AG08395 (cell line): ENCODE results near the gene SLC27A3.
A peak's percentile ranks its signal among the peaks of the same experiment; 100 is the strongest.
"Not testable (repeated sequence)": the region's sequence is repeated elsewhere in the genome, so short reads cannot be mapped to it uniquely, and the experiment has no call there.

ENCODE experiments used
- DNase-seq: peaks from one replicate; pipeline ENCODE4 v3.0.0; 2012; ENCODE audit warnings: mixed read lengths, low spot score

SLC27A3 gene

DNA sequence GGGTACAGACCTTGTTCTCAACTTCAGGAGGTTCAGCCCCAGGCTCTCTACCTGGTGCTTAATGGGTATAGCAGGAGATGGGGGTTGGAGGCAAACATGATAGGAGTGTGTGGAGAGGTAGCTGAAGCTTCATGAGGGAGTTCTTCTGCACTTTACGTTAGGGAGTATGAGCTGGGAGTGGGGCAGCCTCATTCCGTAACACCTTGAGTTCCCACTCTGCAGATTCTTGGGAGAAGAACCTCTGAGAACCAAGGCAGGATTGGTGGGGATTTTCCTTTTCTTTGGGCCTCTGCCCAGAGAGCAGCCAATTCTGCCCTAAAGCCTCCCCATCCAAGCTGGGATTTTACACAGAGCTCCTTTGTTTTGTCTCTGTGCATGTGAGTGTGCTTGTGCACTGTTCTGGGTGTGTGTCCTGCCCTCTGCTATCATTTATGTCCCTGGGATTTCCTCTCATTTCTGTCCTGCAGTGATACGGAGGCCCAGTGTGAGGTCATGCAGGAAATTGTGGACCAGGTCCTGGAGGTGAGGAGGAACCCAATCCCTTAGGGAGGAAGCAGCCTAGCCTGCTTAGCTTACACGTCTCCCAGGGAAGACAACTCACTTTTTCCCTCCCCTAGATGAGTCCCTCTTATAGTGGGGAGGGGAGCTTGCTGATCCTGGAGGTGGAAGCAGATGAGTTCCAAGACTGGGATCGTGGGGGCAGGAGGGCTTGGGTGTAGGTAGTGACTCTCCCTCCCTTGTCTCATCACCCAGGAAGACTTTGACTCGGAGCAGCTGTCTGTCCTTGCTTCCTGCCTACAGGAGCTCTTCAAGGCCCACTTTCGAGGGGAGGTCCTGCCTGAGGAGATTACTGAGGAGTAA is 11.6 kb upstream of the SLC27A3 start:
- DNase-seq, result no peak

DNA sequence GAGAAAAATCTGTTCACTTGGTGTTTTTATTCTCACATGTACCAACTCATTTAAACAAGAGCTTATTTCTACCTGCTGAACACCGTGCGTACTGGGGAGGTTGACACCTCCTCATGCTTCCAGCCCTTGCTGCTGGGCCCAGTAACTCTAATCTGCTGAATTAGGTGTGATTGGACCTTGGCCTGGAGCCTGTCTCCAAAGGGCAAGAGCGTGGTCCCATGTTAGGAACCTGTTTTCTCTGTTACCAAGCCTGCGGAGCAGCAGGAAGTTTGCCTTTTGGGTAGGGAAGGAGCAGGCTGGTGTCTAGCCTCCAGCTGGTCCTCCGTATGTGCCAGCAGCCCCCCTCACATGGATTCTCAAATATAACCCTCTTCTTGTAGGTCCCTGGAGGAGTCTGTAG is 10.9 kb upstream of the SLC27A3 start:
- no peak for DNase-seq

DNA sequence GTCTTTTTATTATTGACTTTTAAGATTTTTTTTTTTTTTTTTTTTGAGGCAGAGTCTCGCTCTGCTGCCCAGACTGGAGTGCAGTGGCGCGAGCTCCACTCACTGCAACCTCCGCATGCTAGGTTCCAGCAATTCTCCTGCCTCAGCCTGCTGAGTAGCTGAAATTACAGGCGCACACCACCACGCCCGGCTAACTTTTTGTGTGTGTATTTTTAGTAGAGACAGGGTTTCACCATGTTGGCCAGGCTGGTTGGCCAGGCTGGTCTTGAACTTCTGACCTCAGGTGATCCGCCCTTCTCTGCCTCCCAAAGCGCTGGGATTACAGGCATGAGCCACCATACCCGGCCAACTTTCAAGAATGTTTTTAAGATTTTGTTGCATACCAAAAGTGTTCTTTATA is 8.5 kb upstream of the SLC27A3 start:
- not testable (repeated sequence) for DNase-seq

DNA sequence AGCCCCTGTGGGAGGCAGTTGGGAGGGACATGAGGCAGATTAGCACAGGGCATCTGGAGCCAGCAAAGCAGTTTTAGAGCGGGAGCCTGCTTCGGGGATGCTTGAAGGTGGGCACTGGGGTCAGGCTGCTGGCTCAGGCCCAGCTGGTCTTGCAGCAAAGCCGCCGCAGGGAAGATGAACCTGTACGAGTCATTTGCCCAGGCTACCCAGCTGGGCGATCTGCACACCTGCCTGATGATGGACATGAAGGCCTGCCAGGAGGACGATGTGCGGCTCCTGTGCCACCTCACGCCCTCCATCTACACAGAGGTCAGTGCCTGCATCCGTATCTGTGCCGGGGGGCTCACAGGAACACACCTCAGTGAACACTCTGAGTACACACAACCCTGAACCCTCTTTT is 7.7 kb upstream of the SLC27A3 start:
- no peak for DNase-seq

DNA sequence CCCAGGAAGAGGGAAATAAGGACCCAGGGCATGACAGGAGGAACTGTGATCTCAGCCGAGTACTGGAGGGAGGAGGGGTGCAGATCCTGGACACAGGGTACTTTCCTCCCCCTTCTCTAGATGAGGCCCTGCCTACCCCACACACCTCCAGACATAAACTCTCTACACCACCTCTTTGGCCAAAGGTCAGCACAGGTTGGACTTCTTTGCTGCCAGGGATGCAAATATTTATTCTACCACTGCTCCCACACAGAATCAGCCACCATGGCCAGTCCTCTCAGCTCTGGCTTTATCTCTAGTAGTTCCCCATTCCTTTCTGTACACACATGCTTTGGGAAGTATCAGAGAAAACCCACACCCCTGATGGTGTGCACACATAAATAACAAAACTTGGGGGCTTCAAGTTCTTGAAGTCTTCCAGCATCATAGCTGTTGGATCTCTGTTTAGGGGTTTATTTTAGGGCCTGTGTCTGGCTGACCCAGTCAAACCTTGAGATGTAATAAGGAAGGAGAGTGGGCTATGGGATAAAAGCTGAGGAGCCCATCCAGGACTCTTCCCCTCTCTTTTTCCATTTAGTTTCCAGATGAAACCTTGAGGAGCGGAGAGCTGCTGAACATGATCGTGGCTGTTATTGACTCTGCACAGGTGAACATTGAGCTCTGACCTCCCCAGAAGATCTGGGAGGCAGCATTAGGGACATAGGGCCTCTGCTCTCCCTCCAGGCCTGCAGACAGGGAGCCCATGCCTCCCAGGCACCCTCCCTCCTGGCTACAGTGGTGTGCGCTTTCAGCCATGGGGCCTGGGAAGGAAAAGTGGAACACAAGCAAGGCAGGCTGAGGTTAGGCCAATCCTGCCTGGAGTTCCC is 6.7 kb upstream of the SLC27A3 start:
- no peak for DNase-seq

DNA sequence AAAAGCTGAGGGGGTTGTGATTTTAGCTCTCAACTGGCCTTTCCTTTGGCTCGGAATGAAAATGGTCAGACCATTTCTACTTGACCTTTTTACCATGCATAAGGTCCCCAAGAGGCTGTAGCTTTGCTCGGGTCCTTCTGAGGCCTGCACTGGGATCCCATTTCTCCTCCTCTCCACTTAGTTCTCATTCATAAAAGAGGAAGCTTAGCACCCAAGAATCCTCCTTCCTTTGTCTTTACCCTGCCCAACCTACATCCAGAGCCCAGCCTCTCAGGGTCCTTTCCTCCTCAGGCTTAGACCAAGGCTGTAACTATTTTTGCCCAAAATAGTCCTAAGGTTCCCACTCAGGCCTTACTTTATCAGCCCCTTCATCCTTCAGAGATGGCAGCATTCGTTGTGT is 6.0 kb upstream of the SLC27A3 start:
- DNase-seq, result no peak

DNA sequence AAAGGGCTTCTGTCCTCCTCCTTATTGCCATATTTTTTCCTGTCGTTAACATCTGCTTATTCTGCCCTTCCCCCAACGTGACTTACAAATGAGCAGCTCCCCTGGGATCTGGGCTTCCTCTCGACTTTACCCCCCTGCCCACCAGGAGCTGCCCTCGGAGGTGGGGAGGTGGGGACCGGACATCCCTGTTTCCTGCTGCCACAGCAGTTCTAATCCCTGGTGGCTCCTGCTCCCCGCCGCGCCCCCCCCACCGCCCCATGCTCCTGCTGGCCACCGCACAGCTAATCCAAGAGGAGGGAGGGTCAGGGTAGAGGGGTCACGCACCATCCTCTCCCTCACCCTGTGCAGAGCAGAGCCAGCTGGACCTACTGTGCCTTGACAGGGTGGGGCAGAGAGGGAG is 4.4 kb upstream of the SLC27A3 start:
- DNase-seq, result no peak

DNA sequence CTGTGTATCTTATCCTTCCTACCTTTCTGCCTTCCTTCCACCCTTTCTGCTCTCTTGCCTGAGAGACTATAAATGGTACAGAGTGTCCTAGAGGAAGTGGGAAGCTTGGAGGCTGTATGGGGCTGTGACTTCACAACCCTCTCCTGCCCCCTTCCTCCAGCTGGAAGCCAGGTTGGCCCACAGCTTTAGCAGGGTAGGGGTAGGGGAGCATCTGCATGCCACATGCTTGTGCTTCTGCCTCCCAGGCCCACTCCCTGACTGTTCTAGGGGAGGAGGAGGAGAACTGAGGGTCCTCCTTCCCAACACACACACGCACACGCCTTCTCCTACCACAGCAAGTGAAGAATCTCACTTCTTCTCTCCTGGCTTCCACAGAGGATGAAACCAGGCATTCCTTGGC is 3.9 kb upstream of the SLC27A3 start:
- DNase-seq, result no peak

DNA sequence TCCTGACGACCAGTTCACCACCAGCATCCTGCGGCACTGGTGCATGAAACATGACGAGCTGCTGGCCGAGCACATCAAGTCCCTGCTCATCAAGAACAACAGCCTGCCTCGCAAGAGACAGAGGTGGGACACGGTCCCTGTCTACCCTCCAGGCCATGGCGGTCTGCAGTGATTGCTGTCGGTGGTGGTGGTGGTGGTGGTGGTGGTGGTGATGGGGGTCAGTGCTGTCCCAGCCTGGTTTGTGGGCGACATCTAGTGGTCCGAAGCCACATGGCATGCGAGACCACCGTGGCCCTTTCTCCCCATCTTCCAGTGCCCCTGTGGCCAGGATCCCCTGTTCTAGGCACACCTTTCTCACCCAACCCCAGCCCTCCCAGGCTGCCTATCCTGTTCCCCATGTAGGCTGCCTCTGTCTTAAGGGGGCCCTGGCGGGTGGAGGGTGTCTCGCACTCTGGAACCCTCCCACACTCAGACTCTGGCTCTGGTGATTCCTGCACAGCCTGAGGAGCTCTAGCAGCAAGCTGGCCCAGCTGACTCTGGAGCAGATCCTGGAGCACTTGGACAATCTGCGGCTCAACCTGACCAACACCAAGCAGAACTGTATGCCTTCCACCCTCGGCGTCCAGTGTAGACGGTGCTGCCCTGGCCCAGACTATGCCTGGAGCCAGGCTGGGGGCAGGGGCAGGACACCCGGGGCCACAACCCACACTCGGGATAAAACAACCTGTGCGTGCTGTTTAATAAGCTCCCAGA is 3.2 kb upstream of the SLC27A3 start:
- no peak for DNase-seq

DNA sequence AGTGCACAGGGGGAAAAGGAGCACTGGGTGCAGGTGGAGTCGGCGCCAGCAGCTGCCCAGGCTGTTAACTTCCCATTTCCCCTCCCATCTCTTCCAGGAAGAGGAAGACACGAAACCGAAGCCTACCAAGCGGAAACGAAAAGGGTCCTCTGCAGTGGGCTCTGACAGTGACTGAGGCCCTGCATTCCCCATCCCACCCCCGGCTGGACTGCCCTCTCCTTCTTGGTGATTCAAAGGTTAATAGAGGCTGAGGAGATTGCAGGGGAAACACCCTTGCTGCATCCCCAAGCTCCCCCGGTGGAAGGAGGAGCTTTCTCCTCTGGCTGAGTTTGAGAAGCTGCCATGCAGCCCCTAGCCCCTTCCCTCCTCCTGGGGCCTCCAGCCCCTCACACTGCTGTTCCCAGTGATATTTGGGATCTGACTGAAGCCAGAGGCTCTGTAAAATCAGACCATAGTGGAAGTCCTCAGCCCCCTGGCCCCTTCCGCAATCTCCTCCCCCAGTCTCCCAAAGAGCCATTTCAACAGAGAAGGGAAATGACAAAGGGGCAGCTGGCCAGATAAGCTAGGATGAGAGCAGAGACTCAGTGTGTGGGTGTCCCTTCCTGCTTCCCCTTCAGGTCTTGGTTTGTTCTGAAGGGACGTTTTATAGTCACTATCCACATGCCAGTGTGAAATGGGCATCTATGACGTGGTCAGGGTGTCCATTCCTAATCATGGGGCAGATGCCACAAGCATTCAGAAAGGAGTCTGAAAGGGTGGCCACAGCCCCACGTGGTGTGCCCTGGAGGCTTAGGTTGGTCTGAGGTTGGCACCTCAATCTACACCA is 1.9 kb upstream of the SLC27A3 start:
- DNase-seq, result no peak

DNA sequence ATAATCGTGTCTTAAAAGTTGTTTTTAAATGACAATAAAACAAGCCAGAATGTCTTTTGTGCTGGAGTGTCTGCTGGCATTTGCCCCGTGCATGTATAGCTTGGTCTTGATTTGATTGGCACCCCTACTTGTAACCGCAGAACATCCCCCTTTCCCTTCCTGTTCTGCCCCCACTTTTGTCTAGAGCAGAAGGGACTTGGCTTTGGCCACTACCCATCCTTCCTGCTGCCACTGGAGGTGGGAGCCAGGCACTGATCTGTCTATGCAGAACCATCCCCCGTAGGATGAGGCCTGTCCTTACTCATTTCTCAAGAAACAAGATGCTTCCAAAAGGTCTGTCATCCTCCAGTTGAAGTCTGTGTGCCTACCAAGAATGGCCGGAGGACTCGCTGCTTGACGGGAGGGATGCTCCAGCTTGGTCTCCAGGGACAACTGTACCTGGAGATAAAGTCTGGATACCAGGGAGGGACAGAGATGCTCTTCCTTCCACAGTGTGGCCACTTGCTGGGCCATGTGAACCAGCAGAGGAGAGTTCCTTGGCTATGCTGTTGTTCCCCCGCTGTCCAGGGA is 1.1 kb upstream of the SLC27A3 start:
- DNase-seq, result no peak

DNA sequence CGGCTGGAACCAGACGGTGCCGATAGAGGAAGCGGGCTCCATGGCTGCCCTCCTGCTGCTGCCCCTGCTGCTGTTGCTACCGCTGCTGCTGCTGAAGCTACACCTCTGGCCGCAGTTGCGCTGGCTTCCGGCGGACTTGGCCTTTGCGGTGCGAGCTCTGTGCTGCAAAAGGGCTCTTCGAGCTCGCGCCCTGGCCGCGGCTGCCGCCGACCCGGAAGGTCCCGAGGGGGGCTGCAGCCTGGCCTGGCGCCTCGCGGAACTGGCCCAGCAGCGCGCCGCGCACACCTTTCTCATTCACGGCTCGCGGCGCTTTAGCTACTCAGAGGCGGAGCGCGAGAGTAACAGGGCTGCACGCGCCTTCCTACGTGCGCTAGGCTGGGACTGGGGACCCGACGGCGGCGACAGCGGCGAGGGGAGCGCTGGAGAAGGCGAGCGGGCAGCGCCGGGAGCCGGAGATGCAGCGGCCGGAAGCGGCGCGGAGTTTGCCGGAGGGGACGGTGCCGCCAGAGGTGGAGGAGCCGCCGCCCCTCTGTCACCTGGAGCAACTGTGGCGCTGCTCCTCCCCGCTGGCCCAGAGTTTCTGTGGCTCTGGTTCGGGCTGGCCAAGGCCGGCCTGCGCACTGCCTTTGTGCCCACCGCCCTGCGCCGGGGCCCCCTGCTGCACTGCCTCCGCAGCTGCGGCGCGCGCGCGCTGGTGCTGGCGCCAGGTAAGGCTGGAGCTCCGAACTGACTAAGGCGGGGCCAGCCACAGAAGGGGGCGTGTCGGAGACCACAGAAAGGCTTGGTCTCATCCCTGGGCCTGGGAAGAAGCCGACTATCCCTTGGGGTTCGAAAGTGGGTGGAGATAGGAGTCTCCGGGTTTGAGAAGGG is 486 bp downstream of the SLC27A3 start:
- peak; percentile 43 for DNase-seq

DNA sequence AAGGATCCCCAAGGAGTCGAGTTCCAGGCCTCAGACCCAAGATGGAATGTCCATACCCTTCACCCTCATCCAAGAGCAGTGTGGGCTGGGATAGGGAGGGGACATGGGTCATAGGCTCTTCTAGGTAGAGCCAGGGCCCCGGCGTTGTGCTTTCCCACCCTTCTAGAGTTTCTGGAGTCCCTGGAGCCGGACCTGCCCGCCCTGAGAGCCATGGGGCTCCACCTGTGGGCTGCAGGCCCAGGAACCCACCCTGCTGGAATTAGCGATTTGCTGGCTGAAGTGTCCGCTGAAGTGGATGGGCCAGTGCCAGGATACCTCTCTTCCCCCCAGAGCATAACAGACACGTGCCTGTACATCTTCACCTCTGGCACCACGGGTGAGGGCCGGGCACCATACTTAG is 1.1 kb downstream of the SLC27A3 start:
- no peak for DNase-seq

DNA sequence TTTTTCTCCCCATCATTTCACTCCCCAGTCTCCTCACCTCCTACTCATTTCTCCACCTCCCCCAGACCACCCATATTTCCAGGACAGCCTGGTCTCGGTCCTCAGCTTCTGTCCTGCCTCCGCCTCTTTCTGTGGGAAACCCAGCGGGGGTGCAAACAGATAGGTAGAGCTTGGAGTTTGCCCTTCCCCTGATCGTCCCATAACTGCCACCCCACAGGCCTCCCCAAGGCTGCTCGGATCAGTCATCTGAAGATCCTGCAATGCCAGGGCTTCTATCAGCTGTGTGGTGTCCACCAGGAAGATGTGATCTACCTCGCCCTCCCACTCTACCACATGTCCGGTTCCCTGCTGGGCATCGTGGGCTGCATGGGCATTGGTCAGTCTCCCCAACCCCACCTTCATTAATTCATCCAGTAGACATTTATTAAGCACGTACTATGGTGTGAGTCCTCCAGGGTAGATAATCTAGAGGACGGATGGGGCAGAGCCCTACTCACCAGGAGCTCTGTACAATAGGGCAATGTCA is 1.7 kb downstream of the SLC27A3 start:
- DNase-seq, result no peak

DNA sequence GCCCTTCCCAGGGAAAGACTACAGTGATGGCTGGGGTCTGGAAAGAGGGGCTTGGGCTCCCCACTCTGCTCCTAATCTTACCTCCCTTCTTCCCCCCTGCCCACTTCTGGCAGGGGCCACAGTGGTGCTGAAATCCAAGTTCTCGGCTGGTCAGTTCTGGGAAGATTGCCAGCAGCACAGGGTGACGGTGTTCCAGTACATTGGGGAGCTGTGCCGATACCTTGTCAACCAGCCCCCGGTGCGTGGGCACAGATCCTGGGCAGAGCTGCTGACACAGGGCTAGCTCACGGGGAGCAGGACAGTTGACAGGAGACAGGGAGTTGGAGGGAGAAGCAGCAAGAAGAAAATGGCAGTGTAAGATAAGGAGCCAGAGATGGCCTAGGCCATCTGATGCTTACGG is 2.4 kb downstream of the SLC27A3 start:
- no peak for DNase-seq

DNA sequence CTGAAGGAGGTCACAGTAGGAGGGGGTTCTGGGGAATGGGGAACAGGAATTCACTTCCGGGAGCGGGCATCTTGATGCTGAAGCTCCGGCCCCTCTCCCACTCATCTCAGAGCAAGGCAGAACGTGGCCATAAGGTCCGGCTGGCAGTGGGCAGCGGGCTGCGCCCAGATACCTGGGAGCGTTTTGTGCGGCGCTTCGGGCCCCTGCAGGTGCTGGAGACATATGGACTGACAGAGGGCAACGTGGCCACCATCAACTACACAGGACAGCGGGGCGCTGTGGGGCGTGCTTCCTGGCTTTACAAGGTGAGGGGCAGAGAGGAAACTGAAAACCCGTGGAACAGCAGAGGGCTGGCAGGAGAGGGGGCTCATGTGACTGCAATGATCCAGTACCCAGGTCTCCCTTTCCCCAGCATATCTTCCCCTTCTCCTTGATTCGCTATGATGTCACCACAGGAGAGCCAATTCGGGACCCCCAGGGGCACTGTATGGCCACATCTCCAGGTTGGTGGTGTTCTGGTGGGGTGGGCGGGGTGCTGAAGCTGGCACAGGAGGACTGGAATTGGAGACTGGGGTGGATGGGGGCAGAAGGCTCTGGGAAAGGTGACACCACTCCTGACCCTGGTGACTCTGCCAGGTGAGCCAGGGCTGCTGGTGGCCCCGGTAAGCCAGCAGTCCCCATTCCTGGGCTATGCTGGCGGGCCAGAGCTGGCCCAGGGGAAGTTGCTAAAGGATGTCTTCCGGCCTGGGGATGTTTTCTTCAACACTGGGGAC is 3.0 kb downstream of the SLC27A3 start:
- DNase-seq, result no peak

DNA sequence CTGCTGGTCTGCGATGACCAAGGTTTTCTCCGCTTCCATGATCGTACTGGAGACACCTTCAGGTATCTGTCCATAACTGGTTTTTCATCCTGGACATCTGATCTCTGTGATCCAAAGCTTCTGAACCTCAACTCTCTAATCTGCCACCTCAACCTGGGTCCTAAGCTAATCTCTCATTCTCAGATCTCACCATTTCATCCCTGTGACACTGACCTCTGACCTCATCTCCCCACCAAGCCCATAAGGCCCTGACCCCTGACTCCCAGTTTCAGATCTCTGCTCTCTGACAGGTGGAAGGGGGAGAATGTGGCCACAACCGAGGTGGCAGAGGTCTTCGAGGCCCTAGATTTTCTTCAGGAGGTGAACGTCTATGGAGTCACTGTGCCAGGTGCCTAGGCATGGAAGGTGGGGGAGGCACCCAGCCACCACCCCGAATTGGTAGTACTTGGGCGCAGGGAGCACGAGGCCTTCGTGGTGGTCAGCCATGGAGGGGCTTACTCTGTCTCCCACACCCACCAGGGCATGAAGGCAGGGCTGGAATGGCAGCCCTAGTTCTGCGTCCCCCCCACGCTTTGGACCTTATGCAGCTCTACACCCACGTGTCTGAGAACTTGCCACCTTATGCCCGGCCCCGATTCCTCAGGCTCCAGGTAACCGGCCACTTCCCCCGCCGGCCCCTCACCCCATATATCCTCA is 3.8 kb downstream of the SLC27A3 start:
- no peak for DNase-seq

DNA sequence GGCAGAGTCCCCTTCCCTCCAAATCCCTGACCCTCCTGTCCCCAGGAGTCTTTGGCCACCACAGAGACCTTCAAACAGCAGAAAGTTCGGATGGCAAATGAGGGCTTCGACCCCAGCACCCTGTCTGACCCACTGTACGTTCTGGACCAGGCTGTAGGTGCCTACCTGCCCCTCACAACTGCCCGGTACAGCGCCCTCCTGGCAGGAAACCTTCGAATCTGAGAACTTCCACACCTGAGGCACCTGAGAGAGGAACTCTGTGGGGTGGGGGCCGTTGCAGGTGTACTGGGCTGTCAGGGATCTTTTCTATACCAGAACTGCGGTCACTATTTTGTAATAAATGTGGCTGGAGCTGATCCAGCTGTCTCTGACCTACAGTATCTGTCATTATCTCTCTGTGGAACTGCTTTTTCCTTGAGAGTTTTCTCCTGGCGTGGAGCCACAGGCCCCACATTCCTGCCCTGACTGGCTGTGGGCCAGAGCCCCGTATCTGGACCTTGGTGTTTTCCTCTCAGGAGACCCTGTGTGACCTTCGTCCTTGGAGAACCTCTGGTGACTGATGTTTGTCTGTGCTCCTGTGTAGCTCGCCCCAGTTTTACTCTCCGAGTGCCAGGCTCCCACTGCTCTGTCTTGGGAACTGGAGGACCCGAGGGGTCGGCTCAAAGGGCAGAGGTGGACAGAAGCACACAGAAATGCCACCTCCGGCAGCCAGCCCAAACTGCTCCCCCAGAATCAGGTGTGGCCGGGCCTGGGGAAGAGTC is 4.8 kb downstream of the SLC27A3 start:
- no peak for DNase-seq
